ENCODE data around the gene BCCIP.

- no peak for TF ChIP-seq POLR2A (IDR thresholded peaks at IDR 0.05)
- TF ChIP-seq, protein P1, sequence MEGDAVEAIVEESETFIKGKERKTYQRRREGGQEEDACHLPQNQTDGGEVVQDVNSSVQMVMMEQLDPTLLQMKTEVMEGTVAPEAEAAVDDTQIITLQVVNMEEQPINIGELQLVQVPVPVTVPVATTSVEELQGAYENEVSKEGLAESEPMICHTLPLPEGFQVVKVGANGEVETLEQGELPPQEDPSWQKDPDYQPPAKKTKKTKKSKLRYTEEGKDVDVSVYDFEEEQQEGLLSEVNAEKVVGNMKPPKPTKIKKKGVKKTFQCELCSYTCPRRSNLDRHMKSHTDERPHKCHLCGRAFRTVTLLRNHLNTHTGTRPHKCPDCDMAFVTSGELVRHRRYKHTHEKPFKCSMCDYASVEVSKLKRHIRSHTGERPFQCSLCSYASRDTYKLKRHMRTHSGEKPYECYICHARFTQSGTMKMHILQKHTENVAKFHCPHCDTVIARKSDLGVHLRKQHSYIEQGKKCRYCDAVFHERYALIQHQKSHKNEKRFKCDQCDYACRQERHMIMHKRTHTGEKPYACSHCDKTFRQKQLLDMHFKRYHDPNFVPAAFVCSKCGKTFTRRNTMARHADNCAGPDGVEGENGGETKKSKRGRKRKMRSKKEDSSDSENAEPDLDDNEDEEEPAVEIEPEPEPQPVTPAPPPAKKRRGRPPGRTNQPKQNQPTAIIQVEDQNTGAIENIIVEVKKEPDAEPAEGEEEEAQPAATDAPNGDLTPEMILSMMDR (IDR thresholded peaks at IDR 0.05) = no peak
Observed at GRCh38 chr10:125785791-125786190, 37.6 kb upstream of the BCCIP start.
